Posterior cingulate gyrus (tissue), 11 donors: ENCODE measurements around the gene TUBA4B.
A peak's percentile ranks its signal among the peaks of the same experiment; 100 is the strongest.
"Not testable (repeated sequence)": the region's sequence is repeated elsewhere in the genome, so short reads cannot be mapped to it uniquely, and the experiment has no call there.

Experiments
- DNase-seq, 10 donors: peaks; one replicate each; pipeline versions ENCODE4 v3.0.0 to v3.0.0-alpha.2; 2020 to 2021; ENCODE audit warnings: mixed read lengths in 3 of 10
- intact Hi-C: fragments of 100-400 bp; cut with DNase I; formaldehyde crosslinking; loops from one replicate; pipeline ENCODE4 v1.15.1; 2023

Gene TUBA4B

GRCh38 chr2:219302412-219302968 lies 49.4 kb downstream of the TUBA4B start:
- peak in 1 of 10 donors; percentile 67 for DNase-seq
- intact Hi-C loops, result no loop called here

DNA sequence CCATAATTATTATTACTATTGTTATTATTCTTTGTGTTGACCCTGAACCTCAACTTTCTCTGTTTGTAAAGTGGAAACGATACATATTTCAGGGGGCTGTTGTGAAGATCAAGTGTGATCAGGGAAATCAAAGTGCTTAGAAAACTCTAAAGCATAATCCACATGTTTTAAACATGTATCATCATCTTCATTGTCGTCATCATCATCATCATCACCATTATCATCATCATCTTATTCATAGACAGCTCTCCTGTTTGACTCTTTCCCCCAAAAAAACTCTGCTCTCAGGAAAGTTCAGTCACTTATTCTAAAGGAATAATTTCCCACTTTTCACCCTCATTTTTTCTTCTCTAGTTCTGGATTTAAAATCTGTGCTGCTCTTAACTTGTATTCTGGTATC lies 51.2 kb downstream of the TUBA4B start:
- intact Hi-C loops, result no loop called here
- DNase-seq, result no peak

DNA sequence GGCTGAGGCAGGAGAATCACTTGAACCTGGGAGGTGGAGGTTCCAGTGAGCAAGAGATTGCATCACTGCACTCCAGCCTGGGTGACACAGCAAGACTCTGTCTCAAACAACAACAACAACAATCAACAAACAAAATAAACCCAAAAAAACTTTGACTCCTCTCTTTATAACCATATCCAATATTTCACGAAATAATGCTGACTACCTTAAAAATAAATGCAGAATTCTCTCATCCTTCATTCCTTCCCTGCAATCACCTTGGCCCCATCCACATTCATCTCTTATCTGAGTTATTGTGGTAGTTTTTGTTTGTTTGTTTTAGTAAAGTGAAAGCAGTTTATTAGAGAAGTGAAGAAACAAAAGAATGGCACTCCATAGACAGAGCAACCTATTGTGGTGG lies 53.0 kb downstream of the TUBA4B start:
- intact Hi-C loops, result no loop called here

GRCh38 chr2:219308142-219309101 lies 55.4 kb downstream of the TUBA4B start:
- intact Hi-C loops, result no loop called here
- peak in 7 of 10 donors; percentile 41 to 92 (median 62) for DNase-seq

More for the DNA sequence above, 53.0 kb downstream of the TUBA4B start:
- DNase-seq, result no peak

GRCh38 chr2:219309278-219309677 lies 56.2 kb downstream of the TUBA4B start, which contains the start of gene PTPRN:
TSS of gene PTPRN (minus strand) at chr2:219309401. CDS start at chr2:219309332, 69 bp downstream.
- intact Hi-C loops, result no loop called here
- peak in 9 of 10 donors; percentile 20 to 98 (median 79) for DNase-seq

DNA sequence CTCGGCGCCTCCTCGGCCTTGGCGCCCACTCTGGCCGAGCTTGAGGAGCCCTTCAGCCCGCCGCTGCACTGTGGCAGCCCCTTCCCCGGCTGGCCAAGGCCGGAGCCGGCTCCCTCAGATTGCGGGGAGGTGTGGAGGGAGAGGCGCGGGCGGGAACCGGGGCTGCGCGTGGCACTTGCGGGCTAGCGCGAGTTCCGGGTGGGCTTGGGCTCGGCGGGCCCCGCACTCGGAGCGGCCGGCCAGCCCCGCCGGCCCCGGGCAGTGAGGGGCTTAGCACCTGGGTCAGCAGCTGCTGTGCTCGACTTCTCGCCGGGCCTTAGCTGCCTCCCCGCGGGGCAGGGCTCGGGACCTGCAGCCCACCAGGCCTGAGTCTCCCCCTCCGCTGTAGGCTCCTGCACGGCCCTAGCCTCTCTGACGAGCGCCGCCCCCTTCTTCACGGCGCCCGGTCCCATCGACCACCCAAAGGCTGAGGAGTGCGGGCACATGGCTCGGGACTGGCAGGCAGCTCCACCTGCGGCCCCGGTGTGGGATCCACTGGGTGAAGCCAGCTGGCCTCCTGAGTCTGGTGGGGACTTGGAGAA lies 59.7 kb downstream of the TUBA4B start:
- peak in 1 of 10 donors; percentile 77 for DNase-seq
- intact Hi-C loops, result not testable (repeated sequence)

- intact Hi-C loops, result no loop called here
- peak in 1 of 10 donors; percentile 63 for DNase-seq
Measured at GRCh38 chr2:219314804-219315468, 61.9 kb downstream of the TUBA4B start.
